Brain microvascular endothelial cell (primary cell): ENCODE results near the gene APBA2.
"Not testable (repeated sequence)": the region's sequence is repeated elsewhere in the genome, so short reads cannot be mapped to it uniquely, and the experiment has no call there.

Experiments used
- DNase-seq: peaks from one replicate; pipeline ENCODE4 v3.0.0-alpha.2; 2020
- H3K27ac ChIP-seq: fragments of 250-450 bp; sonication (Bioruptor Pico); 2 replicates; pipeline ENCODE4 v1.5.1; 2020; ENCODE audit warnings: mild to moderate bottlenecking, moderate library complexity
- H3K27me3 ChIP-seq: fragments of 250-450 bp; sonication (Bioruptor Pico); replicated peaks from 2 replicates; pipeline ENCODE4 v1.5.1; 2020; ENCODE audit warnings: mild to moderate bottlenecking
- H3K36me3 ChIP-seq: fragments of 250-450 bp; sonication (Bioruptor Pico); replicated peaks from 2 replicates; pipeline ENCODE4 v1.5.1; 2020; ENCODE audit warnings: mild to moderate bottlenecking
- H3K4me3 ChIP-seq: 2 replicates; pipeline ENCODE4 v1.5.1; 2011; ENCODE audit warnings: low read depth, mild to moderate bottlenecking, control low read depth, low read length, moderate library complexity
- CTCF ChIP-seq: IDR thresholded peaks from 2 replicates; pipeline ENCODE4 v1.5.1; 2011; ENCODE audit warnings: low read depth, mild to moderate bottlenecking, moderate library complexity, low read length, control low read depth, inconsistent platforms; ENCODE audit errors: missing control alignments
- in situ Hi-C: cut with HindIII; loops from 2 replicates; pipeline ENCODE4 v1.10.0; 2017; ENCODE audit warnings: low sequenced_read_pairs, low pct_ligation_motif_present

The APBA2 gene

GRCh38 chr15:29018995-29019976 lies 133.5 kb downstream of the APBA2 start:
- Histone ChIP-seq H3K27me3 (no peaks in the 10 kb centered on the region), H3K36me3 (no peaks in the 10 kb centered on the region), H3K27ac (no peak overlapping the region), H3K4me3 (no peak overlapping the region)
- in situ Hi-C loops: no loop called here
- DNase-seq: no peak
- no peak for TF ChIP-seq CTCF

GRCh38 chr15:29021857-29022256 lies 136.1 kb downstream of the APBA2 start:
- no peaks in the 10 kb centered on the region for H3K36me3 ChIP-seq
- no peak overlapping the region for H3K4me3 ChIP-seq
- TF ChIP-seq CTCF: no peak
- in situ Hi-C loops: no loop called here
- H3K27me3 ChIP-seq: no peaks in the 10 kb centered on the region
- H3K27ac ChIP-seq: no peak overlapping the region
- DNase-seq: peak; percentile 58

- H3K4me3 ChIP-seq: no peak overlapping the region
- no peak overlapping the region for H3K27ac ChIP-seq
- in situ Hi-C loops: no loop called here
- TF ChIP-seq CTCF: no peak
- H3K36me3 ChIP-seq: no peaks in the 10 kb centered on the region
- no peak for DNase-seq
- no peaks in the 10 kb centered on the region for H3K27me3 ChIP-seq
These were observed 138.9 kb downstream of the APBA2 start for GRCh38 chr15:29024662-29025061.

GRCh38 chr15:29025411-29025810 lies 139.6 kb downstream of the APBA2 start:
- H3K4me3 ChIP-seq, in situ Hi-C loops, DNase-seq, H3K27ac ChIP-seq, H3K27me3 ChIP-seq, H3K36me3 ChIP-seq: not testable (repeated sequence)

GRCh38 chr15:29028158-29028557 lies 142.4 kb downstream of the APBA2 start:
- in situ Hi-C loops, H3K27ac ChIP-seq, H3K4me3 ChIP-seq, DNase-seq, H3K36me3 ChIP-seq, H3K27me3 ChIP-seq: not testable (repeated sequence)

- in situ Hi-C loops: no loop called here
- no peak for TF ChIP-seq CTCF
- no peak overlapping the region for H3K4me3 ChIP-seq
These were observed 143.9 kb downstream of the APBA2 start for GRCh38 chr15:29029651-29030195.

More at GRCh38 chr15:29029651-29030195, 143.9 kb downstream of the APBA2 start:
- Histone ChIP-seq H3K27me3 (no peaks in the 10 kb centered on the region), H3K27ac (no peak overlapping the region), H3K36me3 (no peaks in the 10 kb centered on the region)
- no peak for DNase-seq
